ENCODE measurements around the gene USP34. TPM values are rescaled to one million over a fixed set of nuclear protein-coding genes. Genes with fewer than 3 reads are reported as not detected.

The USP34 gene
- total RNA-seq, 1 experiment from 2014 or later: 91.4 TPM

DNA sequence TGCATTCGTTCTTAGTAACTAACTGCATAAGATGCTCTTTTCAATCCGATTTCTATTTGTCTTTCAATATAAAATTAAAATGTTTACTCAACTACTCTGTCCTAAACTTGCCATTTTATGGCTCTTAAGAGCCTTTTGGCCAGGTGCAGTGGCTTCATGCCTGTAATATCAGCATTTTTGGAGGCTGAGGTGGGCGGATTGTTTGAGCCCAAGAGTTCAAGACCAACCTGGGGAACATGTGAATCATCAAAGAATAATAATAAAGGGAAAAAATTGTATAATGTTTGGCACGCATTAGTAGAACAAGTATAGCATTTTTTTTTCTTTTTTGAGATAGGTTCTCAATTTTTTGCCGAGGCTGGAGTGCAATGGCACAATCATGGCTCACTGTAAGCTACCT, 216.4 kb downstream of the USP34 start:
- Histone ChIP-seq H3K27me3 (ENCODE audit: control insufficient read depth, insufficient read depth, low read length) (no peaks in the 10 kb centered on the region), H3K4me3 (ENCODE audit: low read depth in 2 of 2, low read length in 2 of 2) (no peak overlapping the region), H3K36me3 (ENCODE audit: control insufficient read depth, insufficient read depth, low read length) (peaks cover 35% of the 10 kb centered on the region), H3K9me3 (ENCODE audit: control insufficient read depth, insufficient read depth, low read depth, low read length) (no peaks in the 10 kb centered on the region), H3K4me1 (ENCODE audit: control insufficient read depth, insufficient read depth, low read length) (no peaks in the 10 kb centered on the region), H3K27ac (ENCODE audit: low read length) (no peak overlapping the region)
- in situ Hi-C loops (cut with HindIII; ENCODE audit: low pct_unique_long_range_greater_than_20kb, low sequenced_read_pairs): no loop called here
- BruUV-seq (replicated peaks): no TSS peak
- POLR2A ChIA-PET: no interaction called here
- TF ChIP-seq TCF7L2 (IDR thresholded peaks at IDR 0.05; ENCODE audit: low read depth, low read length): no peak
- TF ChIP-seq SIN3A (IDR thresholded peaks at IDR 0.05; ENCODE audit: borderline replicate concordance, insufficient read depth, low read depth, low read length): no peak
- TF ChIP-seq, protein P1, sequence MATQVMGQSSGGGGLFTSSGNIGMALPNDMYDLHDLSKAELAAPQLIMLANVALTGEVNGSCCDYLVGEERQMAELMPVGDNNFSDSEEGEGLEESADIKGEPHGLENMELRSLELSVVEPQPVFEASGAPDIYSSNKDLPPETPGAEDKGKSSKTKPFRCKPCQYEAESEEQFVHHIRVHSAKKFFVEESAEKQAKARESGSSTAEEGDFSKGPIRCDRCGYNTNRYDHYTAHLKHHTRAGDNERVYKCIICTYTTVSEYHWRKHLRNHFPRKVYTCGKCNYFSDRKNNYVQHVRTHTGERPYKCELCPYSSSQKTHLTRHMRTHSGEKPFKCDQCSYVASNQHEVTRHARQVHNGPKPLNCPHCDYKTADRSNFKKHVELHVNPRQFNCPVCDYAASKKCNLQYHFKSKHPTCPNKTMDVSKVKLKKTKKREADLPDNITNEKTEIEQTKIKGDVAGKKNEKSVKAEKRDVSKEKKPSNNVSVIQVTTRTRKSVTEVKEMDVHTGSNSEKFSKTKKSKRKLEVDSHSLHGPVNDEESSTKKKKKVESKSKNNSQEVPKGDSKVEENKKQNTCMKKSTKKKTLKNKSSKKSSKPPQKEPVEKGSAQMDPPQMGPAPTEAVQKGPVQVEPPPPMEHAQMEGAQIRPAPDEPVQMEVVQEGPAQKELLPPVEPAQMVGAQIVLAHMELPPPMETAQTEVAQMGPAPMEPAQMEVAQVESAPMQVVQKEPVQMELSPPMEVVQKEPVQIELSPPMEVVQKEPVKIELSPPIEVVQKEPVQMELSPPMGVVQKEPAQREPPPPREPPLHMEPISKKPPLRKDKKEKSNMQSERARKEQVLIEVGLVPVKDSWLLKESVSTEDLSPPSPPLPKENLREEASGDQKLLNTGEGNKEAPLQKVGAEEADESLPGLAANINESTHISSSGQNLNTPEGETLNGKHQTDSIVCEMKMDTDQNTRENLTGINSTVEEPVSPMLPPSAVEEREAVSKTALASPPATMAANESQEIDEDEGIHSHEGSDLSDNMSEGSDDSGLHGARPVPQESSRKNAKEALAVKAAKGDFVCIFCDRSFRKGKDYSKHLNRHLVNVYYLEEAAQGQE (IDR thresholded peaks at IDR 0.05; ENCODE audit: insufficient read depth in 1 of 2, low read depth in 2 of 2, low read length in 1 of 2): no peak
- no peak for TF ChIP-seq POLR2AphosphoS5 (IDR thresholded peaks at IDR 0.05; ENCODE audit: low read depth, low read length)
- no peak for TF ChIP-seq CTCF (IDR thresholded peaks at IDR 0.05)
- CTCF ChIA-PET: no interaction called here
- intact Hi-C loops (cut with micrococcal nuclease; ENCODE audit: unreplicated experiment): no loop called here
- no peak for ATAC-seq
- DNase-seq (ENCODE audit: low read depth, low spot score): no peak

- H3K27ac ChIP-seq (ENCODE audit: low read length): no peak overlapping the region
- in situ Hi-C loops (cut with HindIII; ENCODE audit: low pct_unique_long_range_greater_than_20kb, low sequenced_read_pairs): no loop called here
- H3K4me3 ChIP-seq (ENCODE audit: low read depth in 2 of 2, low read length in 2 of 2): no peak overlapping the region
- ATAC-seq (no peak), DNase-seq (ENCODE audit: low read depth, low spot score) (no peak)
- TF ChIP-seq SIN3A (IDR thresholded peaks at IDR 0.05; ENCODE audit: borderline replicate concordance, insufficient read depth, low read depth, low read length): no peak
- TF ChIP-seq CTCF (IDR thresholded peaks at IDR 0.05): no peak
- TF ChIP-seq, protein P1 (IDR thresholded peaks at IDR 0.05; ENCODE audit: insufficient read depth in 1 of 2, low read depth in 2 of 2, low read length in 1 of 2): no peak
- TF ChIP-seq TCF7L2 (IDR thresholded peaks at IDR 0.05; ENCODE audit: low read depth, low read length): no peak
- TF ChIP-seq POLR2AphosphoS5 (IDR thresholded peaks at IDR 0.05; ENCODE audit: low read depth, low read length): no peak
- CTCF ChIA-PET: no interaction called here
- H3K27me3 ChIP-seq (ENCODE audit: control insufficient read depth, insufficient read depth, low read length): no peaks in the 10 kb centered on the region
- intact Hi-C loops (cut with micrococcal nuclease; ENCODE audit: unreplicated experiment): no loop called here
- no peaks in the 10 kb centered on the region for H3K9me3 ChIP-seq (ENCODE audit: control insufficient read depth, insufficient read depth, low read depth, low read length)
- H3K36me3 ChIP-seq (ENCODE audit: control insufficient read depth, insufficient read depth, low read length): peaks cover 37% of the 10 kb centered on the region
- no TSS peak for BruUV-seq (replicated peaks)
- no peaks in the 10 kb centered on the region for H3K4me1 ChIP-seq (ENCODE audit: control insufficient read depth, insufficient read depth, low read length)
- POLR2A ChIA-PET: no interaction called here
Measured at GRCh38 chr2:61253136-61253535, 217.8 kb downstream of the USP34 start.
